HPDE6-E6E7 (cell line): ENCODE measurements around the gene LMBRD1.

Experiments
- DNase-seq: peaks from one replicate; pipeline ENCODE4 v3.0.0; 2011; ENCODE audit warnings: missing footprints; ENCODE audit errors: extremely low spot score

The LMBRD1 gene

DNA sequence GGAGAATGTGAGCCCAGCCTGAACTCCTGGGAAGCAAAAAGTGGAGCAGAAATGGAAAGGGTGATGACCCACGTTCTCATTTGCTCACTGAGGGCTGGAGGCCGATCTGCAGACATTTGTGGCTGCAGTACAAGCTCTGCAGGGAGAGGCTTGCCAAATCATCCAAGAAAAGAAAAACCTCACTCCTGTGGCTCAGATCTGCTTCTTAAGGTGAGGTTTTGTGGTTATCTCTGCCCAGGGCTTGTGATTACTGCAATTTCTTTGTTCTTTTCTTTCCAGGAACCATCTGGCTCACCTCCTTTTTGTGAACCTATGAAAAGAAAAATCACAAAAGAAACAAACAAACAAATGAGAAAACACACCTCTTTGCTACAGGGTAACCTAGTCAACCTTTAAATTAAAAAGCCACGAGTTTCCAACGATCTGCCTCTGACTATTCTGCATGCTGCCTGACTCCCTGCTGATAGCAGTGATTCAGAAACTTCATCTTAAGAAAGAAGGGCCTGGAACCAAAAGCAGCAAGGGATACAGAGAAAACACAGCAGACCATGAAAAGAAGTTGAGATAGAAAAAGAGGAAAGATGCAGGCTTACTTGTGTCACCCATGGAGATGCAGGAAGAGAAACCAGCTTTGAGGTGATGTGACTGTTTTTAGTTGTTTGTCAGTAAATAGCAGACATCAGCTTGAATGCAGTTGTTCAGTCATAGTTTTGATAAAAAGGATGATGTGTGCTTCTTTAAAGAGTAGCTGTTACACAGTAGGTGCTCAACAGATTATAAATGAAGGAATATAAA lies 165.1 kb downstream of the LMBRD1 start:
- DNase-seq: no peak

DNA sequence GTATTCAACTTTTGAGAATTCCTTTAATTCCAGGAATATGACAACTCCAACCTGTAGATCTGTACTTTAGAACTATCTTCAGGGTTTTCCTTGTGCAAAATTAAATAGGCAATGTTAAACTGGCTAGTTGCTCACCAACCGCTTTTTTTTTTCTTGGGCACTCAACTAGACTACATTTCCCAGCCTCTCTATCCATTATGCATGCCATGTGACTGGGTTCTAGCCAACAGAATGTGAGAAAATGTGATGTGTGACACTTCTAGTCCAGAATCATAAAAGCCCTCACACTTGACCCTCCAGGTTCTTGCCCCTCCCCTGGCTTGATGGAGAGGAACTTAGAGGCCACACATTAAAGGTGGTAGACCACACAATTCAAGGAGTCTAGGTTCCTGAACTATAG lies 166.0 kb downstream of the LMBRD1 start:
- DNase-seq: no peak

DNA sequence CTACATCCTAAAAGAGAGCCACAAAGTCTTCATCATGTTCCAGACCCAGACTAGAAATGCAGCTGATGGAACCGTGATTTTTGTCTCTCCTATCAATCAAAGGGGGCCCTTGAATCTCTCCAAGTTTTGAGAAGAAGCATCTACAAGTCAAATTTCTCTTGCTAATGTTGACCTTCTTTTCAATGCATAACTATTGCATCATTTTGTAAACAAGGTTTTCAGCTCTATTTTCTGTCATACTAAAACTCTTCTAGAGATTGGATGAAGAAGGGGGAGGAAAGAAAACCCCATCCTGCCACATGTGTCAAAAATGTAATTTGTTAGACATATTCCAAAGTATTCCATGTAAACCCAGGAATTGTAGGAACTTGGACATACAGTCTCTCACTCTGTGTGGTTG lies 169.2 kb downstream of the LMBRD1 start:
- DNase-seq: no peak

DNA sequence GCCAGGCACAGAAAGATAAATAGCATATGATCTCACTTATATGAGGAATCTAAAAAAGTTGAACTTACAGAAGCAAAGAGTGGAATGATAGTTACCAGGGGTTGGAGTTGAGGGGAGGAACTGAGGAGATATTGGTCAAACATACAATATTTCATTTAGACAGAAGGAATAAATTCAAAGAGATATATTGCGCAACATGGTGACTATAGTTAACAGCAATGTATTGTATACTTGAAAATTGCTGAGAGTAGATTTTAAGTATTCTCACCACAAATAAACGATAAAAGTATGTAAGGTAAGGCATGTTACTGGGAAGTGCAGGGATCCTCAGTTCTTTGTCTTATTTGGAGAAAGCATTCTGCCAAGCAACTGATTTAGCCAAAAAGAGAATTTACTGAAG lies 171.9 kb downstream of the LMBRD1 start:
- no peak for DNase-seq
